ENCODE measurements around the gene AWAT1. TPM values are rescaled to one million over a fixed set of nuclear protein-coding genes. Genes with fewer than 3 reads are reported as not detected.
"Not testable (repeated sequence)": the region's sequence is repeated elsewhere in the genome, so short reads cannot be mapped to it uniquely, and the experiment has no call there.

Gene AWAT1
- total RNA-seq, 1 donor from 2014 or later: not detected

GRCh38 chrX:70241501-70241900 is 7.0 kb downstream of the AWAT1 start:
- DNase-seq (ENCODE audit: low spot score, unreplicated experiment): no peak
- Mint-ChIP-seq H3K4me1 (ENCODE audit: low read depth) (no peaks in the 10 kb centered on the region), H3K9me3 (ENCODE audit: low read depth) (peaks cover 7% of the 10 kb centered on the region), H3K27me3 (no peaks in the 10 kb centered on the region), H3K4me3 (ENCODE audit: low read depth) (no peak overlapping the region), H3K36me3 (ENCODE audit: insufficient read depth) (no peaks in the 10 kb centered on the region), H3K27ac (no peak overlapping the region)
- no peak for TF ChIP-seq CTCF (IDR thresholded peaks at IDR 0.05; ENCODE audit: unreplicated experiment)

DNA sequence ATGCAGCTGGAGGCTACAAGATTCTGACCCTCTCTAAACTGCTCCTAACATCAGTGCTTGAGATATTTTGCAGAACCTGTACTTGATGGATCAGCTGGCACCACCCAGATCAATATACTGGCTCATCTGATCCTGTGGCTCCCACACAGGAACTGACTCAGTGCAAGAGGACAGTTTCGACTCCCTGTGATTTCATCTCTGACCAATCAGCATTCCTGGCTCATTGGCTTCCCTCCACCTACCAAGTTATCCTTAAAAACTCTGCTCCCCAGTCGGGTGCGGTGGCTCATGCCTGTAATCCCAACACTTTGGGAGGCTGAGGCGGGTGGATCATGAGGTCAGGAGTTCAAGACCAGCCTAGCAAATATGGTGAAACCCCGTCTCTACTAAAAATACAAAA is 9.1 kb downstream of the AWAT1 start:
- not testable (repeated sequence) for H3K4me1 Mint-ChIP-seq (ENCODE audit: low read depth); H3K9me3 Mint-ChIP-seq (ENCODE audit: low read depth); H3K27me3 Mint-ChIP-seq; H3K36me3 Mint-ChIP-seq (ENCODE audit: insufficient read depth); H3K4me3 Mint-ChIP-seq (ENCODE audit: low read depth); DNase-seq (ENCODE audit: low spot score, unreplicated experiment); H3K27ac Mint-ChIP-seq

- H3K27ac Mint-ChIP-seq: no peak overlapping the region
- no peaks in the 10 kb centered on the region for H3K36me3 Mint-ChIP-seq (ENCODE audit: insufficient read depth)
- no peak for TF ChIP-seq CTCF (IDR thresholded peaks at IDR 0.05; ENCODE audit: unreplicated experiment)
- H3K4me3 Mint-ChIP-seq (ENCODE audit: low read depth): no peak overlapping the region
- DNase-seq (ENCODE audit: low spot score, unreplicated experiment): no peak
- H3K9me3 Mint-ChIP-seq (ENCODE audit: low read depth): peaks cover 10% of the 10 kb centered on the region
- no peaks in the 10 kb centered on the region for H3K4me1 Mint-ChIP-seq (ENCODE audit: low read depth)
- H3K27me3 Mint-ChIP-seq: no peaks in the 10 kb centered on the region
These were observed 10.4 kb downstream of the AWAT1 start for GRCh38 chrX:70244881-70245280.

DNA sequence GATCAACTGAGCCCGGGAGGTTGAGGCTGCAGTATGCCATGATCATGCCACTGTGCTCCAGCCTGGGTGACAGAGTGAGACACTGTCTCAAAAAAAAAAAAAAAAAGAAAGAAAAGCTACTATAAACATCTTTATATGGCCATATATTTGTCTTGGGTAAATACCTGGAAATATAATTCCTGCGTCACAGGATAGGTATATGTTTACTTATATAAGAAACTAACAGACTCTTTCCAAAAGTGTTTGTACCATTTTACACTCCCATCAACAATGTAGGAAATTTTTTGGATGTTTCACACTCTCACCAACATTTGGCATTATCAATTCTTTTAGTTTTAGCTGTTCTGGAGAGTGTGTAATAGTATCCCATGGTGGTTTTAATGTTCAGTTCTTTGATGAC is 12.8 kb downstream of the AWAT1 start:
- no peaks in the 10 kb centered on the region for H3K27me3 Mint-ChIP-seq
- H3K4me3 Mint-ChIP-seq (ENCODE audit: low read depth): no peak overlapping the region
- no peak for DNase-seq (ENCODE audit: low spot score, unreplicated experiment)
- no peaks in the 10 kb centered on the region for H3K36me3 Mint-ChIP-seq (ENCODE audit: insufficient read depth)
- no peak overlapping the region for H3K27ac Mint-ChIP-seq
- TF ChIP-seq CTCF (IDR thresholded peaks at IDR 0.05; ENCODE audit: unreplicated experiment): no peak
- H3K4me1 Mint-ChIP-seq (ENCODE audit: low read depth): no peaks in the 10 kb centered on the region
- peaks cover 15% of the 10 kb centered on the region for H3K9me3 Mint-ChIP-seq (ENCODE audit: low read depth)

DNA sequence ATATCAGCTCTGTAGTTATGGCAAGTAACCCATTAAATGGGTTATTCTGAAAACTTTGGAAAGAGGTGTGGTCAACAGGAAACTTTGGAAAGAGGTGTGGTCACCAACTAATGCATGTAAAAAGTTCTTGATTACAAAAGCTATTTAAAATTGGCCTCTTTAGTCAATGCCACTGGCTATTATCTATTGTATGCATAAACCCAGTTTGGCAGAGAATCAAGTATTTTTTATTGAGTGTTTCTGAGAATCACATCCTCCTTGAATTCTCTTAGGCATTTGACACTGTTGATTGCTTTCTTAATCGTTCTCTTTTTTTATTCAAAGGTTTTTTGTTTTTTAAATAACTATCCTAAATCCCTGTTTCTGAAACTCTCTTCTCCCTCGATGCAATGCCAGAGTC is 18.0 kb downstream of the AWAT1 start:
- Mint-ChIP-seq H3K4me3 (ENCODE audit: low read depth) (no peak overlapping the region), H3K9me3 (ENCODE audit: low read depth) (peaks cover 39% of the 10 kb centered on the region), H3K27ac (no peak overlapping the region), H3K4me1 (ENCODE audit: low read depth) (peaks cover 12% of the 10 kb centered on the region), H3K36me3 (ENCODE audit: insufficient read depth) (no peaks in the 10 kb centered on the region), H3K27me3 (no peaks in the 10 kb centered on the region)
- no peak for TF ChIP-seq CTCF (IDR thresholded peaks at IDR 0.05; ENCODE audit: unreplicated experiment)
- no peak for DNase-seq (ENCODE audit: low spot score, unreplicated experiment)

DNA sequence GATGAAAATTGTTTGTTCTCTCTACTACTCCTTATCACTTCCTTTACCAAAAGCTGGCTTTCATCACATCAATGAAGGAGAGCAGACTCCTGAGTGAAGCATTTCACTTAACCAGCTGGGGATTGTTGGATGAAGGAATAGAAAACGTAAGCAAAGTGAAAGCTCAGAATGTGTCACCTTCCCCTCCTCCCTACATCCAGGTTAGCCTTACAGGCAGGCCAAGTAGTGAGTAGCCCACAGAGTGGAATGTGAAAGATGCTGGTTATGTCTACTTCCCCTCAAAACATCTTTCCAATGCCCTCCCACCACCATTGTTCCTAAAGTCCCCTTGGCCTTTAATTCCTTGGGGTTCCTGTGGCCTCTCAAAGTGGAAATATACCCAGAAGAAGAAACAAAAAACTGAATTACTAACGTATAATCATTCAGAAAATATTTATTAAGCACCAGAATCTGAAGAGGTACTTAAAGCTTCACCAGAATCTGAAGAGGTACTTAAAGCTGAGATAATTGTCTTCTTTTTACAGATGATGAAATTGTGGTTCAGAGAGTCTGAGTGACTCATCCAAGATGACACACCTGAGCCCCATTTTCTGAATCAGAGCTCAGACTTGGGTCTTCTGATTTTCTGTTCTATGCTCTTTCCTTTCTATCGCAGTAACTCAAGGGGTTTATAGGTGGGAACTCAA is 19.1 kb downstream of the AWAT1 start:
- Mint-ChIP-seq H3K4me3 (ENCODE audit: low read depth) (no peak overlapping the region), H3K9me3 (ENCODE audit: low read depth) (peaks cover 36% of the 10 kb centered on the region), H3K27me3 (no peaks in the 10 kb centered on the region), H3K36me3 (ENCODE audit: insufficient read depth) (no peaks in the 10 kb centered on the region), H3K4me1 (ENCODE audit: low read depth) (peaks cover 12% of the 10 kb centered on the region), H3K27ac (no peak overlapping the region)
- TF ChIP-seq CTCF (IDR thresholded peaks at IDR 0.05; ENCODE audit: unreplicated experiment): no peak
- no peak for DNase-seq (ENCODE audit: low spot score, unreplicated experiment)
